Neural progenitor cell (in vitro differentiated cells): ENCODE measurements around the gene THEM5.

ENCODE experiments used
- CTCF ChIP-seq: fragments of 200-600 bp; sonication (generic); IDR thresholded peaks from 2 replicates; pipeline ENCODE4 v1.5.1; 2017; ENCODE audit warnings: antibody characterized with exemption, mild to moderate bottlenecking
- EZH2 ChIP-seq: fragments of 200-600 bp; sonication (generic); IDR thresholded peaks from 2 replicates; pipeline ENCODE4 v1.6.1; 2017; ENCODE audit warnings: antibody characterized with exemption, mild to moderate bottlenecking, moderate library complexity

DNA sequence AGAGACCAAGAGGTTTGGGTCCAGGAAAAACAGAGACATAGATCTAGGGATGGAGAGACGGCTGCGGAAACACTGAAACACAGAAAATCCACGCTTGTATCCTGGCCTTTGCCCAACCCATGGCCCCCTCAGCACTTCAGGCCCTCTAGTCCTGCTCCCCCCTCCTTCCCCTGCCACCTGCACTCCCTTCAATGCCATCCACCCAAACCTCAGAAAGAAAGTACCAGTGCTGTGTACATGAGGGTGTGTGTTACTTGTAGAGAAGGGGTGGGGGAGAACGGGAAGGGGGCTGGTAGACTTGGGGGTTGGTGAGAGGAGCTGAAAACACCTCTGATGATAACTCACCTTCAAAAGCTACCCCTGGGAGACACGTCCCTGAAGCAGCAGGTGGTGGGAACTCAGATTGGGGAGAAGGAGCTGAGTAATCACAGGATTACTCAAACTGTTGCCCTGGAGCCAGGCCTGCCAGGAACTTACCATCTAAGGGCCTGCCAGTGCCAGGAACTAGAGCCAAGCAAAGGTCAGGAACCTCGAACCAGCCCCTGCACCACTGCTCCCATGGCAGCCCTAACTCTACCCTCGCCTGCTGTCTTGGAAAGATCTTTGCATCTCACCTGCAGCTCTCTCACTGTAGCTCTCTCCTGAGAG, 33.4 kb downstream of the THEM5 start:
- TF ChIP-seq CTCF (no peak), EZH2 (no peak)
